ENCODE results near the gene GAS1. TPM values are rescaled to one million over a fixed set of nuclear protein-coding genes. Genes with fewer than 3 reads are reported as not detected.
A peak's percentile ranks its signal among the peaks of the same experiment; 100 is the strongest.

GAS1 gene
- total and polyA plus RNA-seq, 2 experiments from 2014 or later: 10.7 to 36.0 TPM

GRCh38 chr9:86909388-86909787, 37.9 kb downstream of the GAS1 start:
- WGBS, 2 experiments (ENCODE audit: low coverage in 1 of 2, low lambda C conversion rate in 2 of 2, missing lambda C conversion rate in 2 of 2): 86 to 98% methylated on average over 2 of the region's 2 CpGs
- Histone ChIP-seq H3K79me2 (ENCODE audit: insufficient read depth) (no peaks in the 10 kb centered on the region), H3K4me3 (no peak overlapping the region), H3K9ac (no peak overlapping the region), H3K9me3 (ENCODE audit: low read depth) (no peaks in the 10 kb centered on the region), H3K9me2 (ENCODE audit: insufficient read depth) (no peaks in the 10 kb centered on the region), H4K20me1 (ENCODE audit: insufficient read depth) (no peaks in the 10 kb centered on the region), H3K4me1 (ENCODE audit: insufficient read depth) (peaks cover 6% of the 10 kb centered on the region; the same call in 1 of the 2 replicates), H3K27ac (no peak overlapping the region), H3F3A (ENCODE audit: insufficient read depth) (no peaks in the 10 kb centered on the region), H3K36me3 (ENCODE audit: low read depth) (no peaks in the 10 kb centered on the region), H3K4me2 (ENCODE audit: unreplicated experiment) (no peak overlapping the region), H3K27me3 (replicated peaks; ENCODE audit: insufficient read depth) (no peaks in the 10 kb centered on the region), H2AFZ (no peak overlapping the region)
- peak; percentile 73 for DNase-seq
- in situ Hi-C loops (cut with MboI): no loop called here
- TF ChIP-seq EZH2 (IDR thresholded peaks at IDR 0.05; ENCODE audit: insufficient read depth, poor library complexity, severe bottlenecking): no peak
- no peak for TF ChIP-seq EZH2phosphoT487 (IDR thresholded peaks at IDR 0.05; ENCODE audit: insufficient read depth, low read depth)

GRCh38 chr9:86908261-86908660, 39.0 kb downstream of the GAS1 start:
- Histone ChIP-seq H3K27me3 (replicated peaks; ENCODE audit: insufficient read depth) (no peaks in the 10 kb centered on the region), H3K9me3 (ENCODE audit: low read depth) (no peaks in the 10 kb centered on the region), H3K79me2 (ENCODE audit: insufficient read depth) (no peaks in the 10 kb centered on the region), H4K20me1 (ENCODE audit: insufficient read depth) (no peaks in the 10 kb centered on the region), H3K9ac (no peak overlapping the region), H3F3A (ENCODE audit: insufficient read depth) (no peaks in the 10 kb centered on the region), H3K27ac (no peak overlapping the region), H3K4me3 (no peak overlapping the region), H3K9me2 (ENCODE audit: insufficient read depth) (no peaks in the 10 kb centered on the region), H3K4me1 (ENCODE audit: insufficient read depth) (peaks cover 6% of the 10 kb centered on the region; the same call in 1 of the 2 replicates), H2AFZ (no peak overlapping the region), H3K4me2 (ENCODE audit: unreplicated experiment) (no peak overlapping the region), H3K36me3 (ENCODE audit: low read depth) (no peaks in the 10 kb centered on the region)
- in situ Hi-C loops (cut with MboI): no loop called here
- no peak for TF ChIP-seq EZH2 (IDR thresholded peaks at IDR 0.05; ENCODE audit: insufficient read depth, poor library complexity, severe bottlenecking)
- no peak for TF ChIP-seq EZH2phosphoT487 (IDR thresholded peaks at IDR 0.05; ENCODE audit: insufficient read depth, low read depth)
- 92 to 94% methylated on average over 3 of the region's 3 CpGs for WGBS, 2 experiments (ENCODE audit: low coverage in 1 of 2, low lambda C conversion rate in 2 of 2, missing lambda C conversion rate in 2 of 2)
- DNase-seq: no peak

- TF ChIP-seq EZH2phosphoT487 (IDR thresholded peaks at IDR 0.05; ENCODE audit: insufficient read depth, low read depth): no peak
- Histone ChIP-seq H2AFZ (no peak overlapping the region), H3K9me2 (ENCODE audit: insufficient read depth) (no peaks in the 10 kb centered on the region), H4K20me1 (ENCODE audit: insufficient read depth) (no peaks in the 10 kb centered on the region), H3K4me3 (no peak overlapping the region), H3F3A (ENCODE audit: insufficient read depth) (no peaks in the 10 kb centered on the region), H3K36me3 (ENCODE audit: low read depth) (no peaks in the 10 kb centered on the region), H3K27ac (no peak overlapping the region), H3K4me1 (ENCODE audit: insufficient read depth) (peaks cover 6% of the 10 kb centered on the region; the same call in 1 of the 2 replicates), H3K9ac (no peak overlapping the region), H3K4me2 (ENCODE audit: unreplicated experiment) (no peak overlapping the region), H3K79me2 (ENCODE audit: insufficient read depth) (no peaks in the 10 kb centered on the region), H3K9me3 (ENCODE audit: low read depth) (no peaks in the 10 kb centered on the region), H3K27me3 (replicated peaks; ENCODE audit: insufficient read depth) (0 out of 2 replicates have a peak, but pooled peaks cover 3% of the 10 kb centered on the region)
- DNase-seq: no peak
- in situ Hi-C loops (cut with MboI): no loop called here
- WGBS, 2 experiments (ENCODE audit: low coverage in 1 of 2, low lambda C conversion rate in 2 of 2, missing lambda C conversion rate in 2 of 2): 83 to 88% methylated on average over 1 of the region's 1 CpG
Observed at GRCh38 chr9:86907346-86907745, 40.0 kb downstream of the GAS1 start.

- H4K20me1 ChIP-seq (ENCODE audit: insufficient read depth): no peaks in the 10 kb centered on the region
- H3K9ac ChIP-seq: no peak overlapping the region
- no peaks in the 10 kb centered on the region for H3K9me3 ChIP-seq (ENCODE audit: low read depth)
- 0 out of 2 replicates have a peak, but pooled peaks cover 3% of the 10 kb centered on the region for H3K27me3 ChIP-seq (replicated peaks; ENCODE audit: insufficient read depth)
- no peaks in the 10 kb centered on the region for H3F3A ChIP-seq (ENCODE audit: insufficient read depth)
- no peaks in the 10 kb centered on the region for H3K9me2 ChIP-seq (ENCODE audit: insufficient read depth)
- H3K36me3 ChIP-seq (ENCODE audit: low read depth): no peaks in the 10 kb centered on the region
- H3K79me2 ChIP-seq (ENCODE audit: insufficient read depth): no peaks in the 10 kb centered on the region
- peaks cover 3% of the 10 kb centered on the region; the same call in 1 of the 2 replicates for H3K4me1 ChIP-seq (ENCODE audit: insufficient read depth)
- no peak for TF ChIP-seq EZH2 (IDR thresholded peaks at IDR 0.05; ENCODE audit: insufficient read depth, poor library complexity, severe bottlenecking)
- TF ChIP-seq EZH2phosphoT487 (IDR thresholded peaks at IDR 0.05; ENCODE audit: insufficient read depth, low read depth): no peak
- no peak overlapping the region; the same call in 1 of the 2 replicates for H2AFZ ChIP-seq
- DNase-seq: no peak
- no peak overlapping the region for H3K4me3 ChIP-seq
- in situ Hi-C loops (cut with MboI): no loop called here
- H3K4me2 ChIP-seq (ENCODE audit: unreplicated experiment): no peak overlapping the region
- 77 to 86% methylated on average over 2 of the region's 2 CpGs for WGBS, 2 experiments (ENCODE audit: low coverage in 1 of 2, low lambda C conversion rate in 2 of 2, missing lambda C conversion rate in 2 of 2)
- H3K27ac ChIP-seq: no peak overlapping the region
Observed at GRCh38 chr9:86903734-86904085, 43.6 kb downstream of the GAS1 start.
